Neural cell (in vitro differentiated cells): Measurements from ENCODE around the gene PDIA3. TPM values are rescaled to one million over a fixed set of nuclear protein-coding genes. Genes with fewer than 3 reads are reported as not detected.
"Not testable (repeated sequence)": the region's sequence is repeated elsewhere in the genome, so short reads cannot be mapped to it uniquely, and the experiment has no call there.

Experiments
- H2AFZ ChIP-seq: fragments of 200-600, 300-800 bp; sonication (generic), shearing (Covaris generic); 2 replicates; pipeline ENCODE4 v1.6.0; 2014; ENCODE audit warnings: low read depth, mild to moderate bottlenecking, antibody characterized with exemption, low read length, moderate library complexity
- H3F3A ChIP-seq: fragments of 200-600 bp; shearing (Covaris generic); 2 replicates; pipeline ENCODE4 v1.6.1; 2016; ENCODE audit warnings: mild to moderate bottlenecking, moderate library complexity, mixed read lengths, antibody characterized with exemption, low read length; ENCODE audit not compliant: insufficient read depth, poor library complexity, severe bottlenecking
- H3K27ac ChIP-seq: fragments of 200-600, 300-800 bp; sonication (generic), shearing (Covaris generic); 2 replicates; pipeline ENCODE4 v1.5.1; 2014; ENCODE audit warnings: mild to moderate bottlenecking, low read length, moderate library complexity
- H3K27me3 ChIP-seq: fragments of 300-800, 200-600 bp; sonication (generic), shearing (Covaris generic); 2 replicates; pipeline ENCODE4 v1.6.0; 2014; ENCODE audit warnings: mild to moderate bottlenecking, low read depth, low read length, moderate library complexity; ENCODE audit not compliant: insufficient read depth
- H3K36me3 ChIP-seq: fragments of 300-800, 200-600 bp; sonication (generic), shearing (Covaris generic); 2 replicates; pipeline ENCODE4 v1.5.1; 2014; ENCODE audit warnings: mild to moderate bottlenecking, antibody characterized with exemption, low read length, moderate library complexity; ENCODE audit not compliant: insufficient read depth
- H3K4me2 ChIP-seq: fragments of 300-800, 200-600 bp; sonication (generic), shearing (Covaris generic); 2 replicates; pipeline ENCODE4 v1.6.0; 2014; ENCODE audit warnings: mild to moderate bottlenecking, low read length
- H3K4me3 ChIP-seq: fragments of 300-800, 200-600 bp; sonication (generic), shearing (Covaris generic); 2 replicates; pipeline ENCODE4 v1.5.1; 2014; ENCODE audit warnings: mild to moderate bottlenecking, low read length, moderate library complexity
- H3K79me2 ChIP-seq: fragments of 200-600 bp; shearing (Covaris generic); replicated peaks from 2 replicates; pipeline ENCODE4 v1.6.0; 2014; ENCODE audit warnings: mild to moderate bottlenecking, low read length, moderate library complexity; ENCODE audit not compliant: insufficient read depth
- H3K9ac ChIP-seq: fragments of 300-800, 200-600 bp; sonication (generic), shearing (Covaris generic); 2 replicates; pipeline ENCODE4 v1.6.1; 2016; ENCODE audit warnings: mild to moderate bottlenecking, low read length, mixed read lengths
- H3K9me2 ChIP-seq: fragments of 200-600 bp; shearing (Covaris generic); 2 replicates; pipeline ENCODE4 v1.6.1; 2016; ENCODE audit warnings: mild to moderate bottlenecking, low read length, mixed read lengths; ENCODE audit not compliant: insufficient read depth
- H3K9me3 ChIP-seq: fragments of 200-600, 300-800 bp; sonication (generic), shearing (Covaris generic); 2 replicates; pipeline ENCODE4 v1.6.1; 2016; ENCODE audit warnings: mild to moderate bottlenecking, mixed run types, low read length, moderate library complexity, mixed read lengths
- H4K20me1 ChIP-seq: fragments of 200-600 bp; shearing (Covaris generic); 2 replicates; pipeline ENCODE4 v1.6.1; 2016; ENCODE audit warnings: mild to moderate bottlenecking, mixed run types; ENCODE audit not compliant: insufficient read depth
- EP300 ChIP-seq: fragments of 450-650 bp; conservative IDR thresholded peaks from 2 replicates; pipeline ENCODE4 v1.6.1; 2014; ENCODE audit warnings: antibody characterized with exemption, mild to moderate bottlenecking, moderate library complexity; ENCODE audit not compliant: poor library complexity, severe bottlenecking
- EZH2 ChIP-seq: fragments of 200-600, 300-800 bp; shearing (Covaris generic), sonication (generic); IDR thresholded peaks from 2 replicates; pipeline ENCODE4 v1.6.1; 2014; ENCODE audit warnings: antibody characterized with exemption, low read length, borderline replicate concordance, mild to moderate bottlenecking; ENCODE audit not compliant: insufficient read depth, poor library complexity, severe bottlenecking
- MXI1 ChIP-seq: fragments of 450-650 bp; conservative IDR thresholded peaks from 2 replicates; pipeline ENCODE4 v1.6.1; 2014; ENCODE audit warnings: antibody characterized with exemption, mild to moderate bottlenecking; ENCODE audit not compliant: poor library complexity, severe bottlenecking
- REST ChIP-seq: IDR thresholded peaks from 2 replicates; pipeline ENCODE4 v1.6.1; 2012; ENCODE audit warnings: borderline replicate concordance
- SMC3 ChIP-seq: fragments of 450-650 bp; conservative IDR thresholded peaks from 2 replicates; pipeline ENCODE4 v1.6.1; 2014; ENCODE audit warnings: antibody characterized with exemption, mild to moderate bottlenecking, moderate library complexity; ENCODE audit not compliant: poor library complexity
- TAF1 ChIP-seq: IDR thresholded peaks from 2 replicates; pipeline ENCODE4 v1.6.1; 2012; ENCODE audit warnings: low read depth
- polyA plus RNA-seq: library from polyadenylated mRNA; depleted of rRNA; stranded (reverse); fragments of >200 nt; gene quantifications from 2 replicates; pipeline ENCODE4 v1.2.3, GENCODE V29; 2014
- TF ChIP-seq, protein P1 (sequence below): fragments of 450-650 bp; IDR thresholded peaks from 2 replicates; pipeline ENCODE4 v1.5.1; 2014; ENCODE audit warnings: antibody characterized with exemption, mild to moderate bottlenecking, moderate library complexity; ENCODE audit not compliant: poor library complexity, severe bottlenecking

PDIA3 gene
- polyA plus RNA-seq, 1 donor from 2014 or later, result 136 TPM

DNA sequence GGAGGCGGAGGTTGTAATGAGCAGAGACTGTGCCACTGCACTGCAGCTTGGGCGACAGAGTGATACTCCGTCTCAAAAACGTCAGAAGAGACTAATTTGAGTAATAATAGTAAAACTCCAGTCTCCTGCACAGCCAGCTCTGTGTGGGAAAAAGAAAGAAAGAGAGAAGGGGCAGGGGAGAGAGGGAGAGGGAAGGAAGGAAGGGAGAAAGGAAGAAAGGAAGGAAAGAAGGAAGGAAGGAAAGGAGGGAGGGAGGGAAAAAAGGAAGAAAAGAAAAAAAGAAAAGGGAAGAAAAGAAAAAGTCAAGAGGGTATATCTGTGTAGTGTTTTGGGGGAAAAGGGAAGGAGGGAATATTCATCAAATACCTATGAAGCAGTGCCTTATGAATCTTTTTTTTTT lies 23.1 kb upstream of the PDIA3 start:
- Histone ChIP-seq H3K4me3 (no peak overlapping the region), H3K9me3 (no peaks in the 10 kb centered on the region), H3F3A (no peaks in the 10 kb centered on the region), H3K27ac (no peak overlapping the region), H3K79me2 (no peaks in the 10 kb centered on the region), H3K36me3 (no peaks in the 10 kb centered on the region), H3K9me2 (no peaks in the 10 kb centered on the region), H3K27me3 (no peaks in the 10 kb centered on the region), H3K4me2 (no peak overlapping the region), H2AFZ (no peak overlapping the region), H3K9ac (no peak overlapping the region), H4K20me1 (no peaks in the 10 kb centered on the region)
- TF ChIP-seq EZH2 (no peak), MXI1 (no peak), SMC3 (no peak), REST (no peak), TAF1 (no peak), EP300 (no peak)
- TF ChIP-seq, protein P1, sequence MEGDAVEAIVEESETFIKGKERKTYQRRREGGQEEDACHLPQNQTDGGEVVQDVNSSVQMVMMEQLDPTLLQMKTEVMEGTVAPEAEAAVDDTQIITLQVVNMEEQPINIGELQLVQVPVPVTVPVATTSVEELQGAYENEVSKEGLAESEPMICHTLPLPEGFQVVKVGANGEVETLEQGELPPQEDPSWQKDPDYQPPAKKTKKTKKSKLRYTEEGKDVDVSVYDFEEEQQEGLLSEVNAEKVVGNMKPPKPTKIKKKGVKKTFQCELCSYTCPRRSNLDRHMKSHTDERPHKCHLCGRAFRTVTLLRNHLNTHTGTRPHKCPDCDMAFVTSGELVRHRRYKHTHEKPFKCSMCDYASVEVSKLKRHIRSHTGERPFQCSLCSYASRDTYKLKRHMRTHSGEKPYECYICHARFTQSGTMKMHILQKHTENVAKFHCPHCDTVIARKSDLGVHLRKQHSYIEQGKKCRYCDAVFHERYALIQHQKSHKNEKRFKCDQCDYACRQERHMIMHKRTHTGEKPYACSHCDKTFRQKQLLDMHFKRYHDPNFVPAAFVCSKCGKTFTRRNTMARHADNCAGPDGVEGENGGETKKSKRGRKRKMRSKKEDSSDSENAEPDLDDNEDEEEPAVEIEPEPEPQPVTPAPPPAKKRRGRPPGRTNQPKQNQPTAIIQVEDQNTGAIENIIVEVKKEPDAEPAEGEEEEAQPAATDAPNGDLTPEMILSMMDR, result no peak

GRCh38 chr15:43726306-43726705 lies 19.9 kb upstream of the PDIA3 start:
- not testable (repeated sequence) for H4K20me1 ChIP-seq, H3K27ac ChIP-seq, H3K27me3 ChIP-seq, H3K9me3 ChIP-seq, H3K36me3 ChIP-seq, H2AFZ ChIP-seq, H3K4me2 ChIP-seq, H3K79me2 ChIP-seq, H3K9ac ChIP-seq, H3K9me2 ChIP-seq, H3F3A ChIP-seq, H3K4me3 ChIP-seq

DNA sequence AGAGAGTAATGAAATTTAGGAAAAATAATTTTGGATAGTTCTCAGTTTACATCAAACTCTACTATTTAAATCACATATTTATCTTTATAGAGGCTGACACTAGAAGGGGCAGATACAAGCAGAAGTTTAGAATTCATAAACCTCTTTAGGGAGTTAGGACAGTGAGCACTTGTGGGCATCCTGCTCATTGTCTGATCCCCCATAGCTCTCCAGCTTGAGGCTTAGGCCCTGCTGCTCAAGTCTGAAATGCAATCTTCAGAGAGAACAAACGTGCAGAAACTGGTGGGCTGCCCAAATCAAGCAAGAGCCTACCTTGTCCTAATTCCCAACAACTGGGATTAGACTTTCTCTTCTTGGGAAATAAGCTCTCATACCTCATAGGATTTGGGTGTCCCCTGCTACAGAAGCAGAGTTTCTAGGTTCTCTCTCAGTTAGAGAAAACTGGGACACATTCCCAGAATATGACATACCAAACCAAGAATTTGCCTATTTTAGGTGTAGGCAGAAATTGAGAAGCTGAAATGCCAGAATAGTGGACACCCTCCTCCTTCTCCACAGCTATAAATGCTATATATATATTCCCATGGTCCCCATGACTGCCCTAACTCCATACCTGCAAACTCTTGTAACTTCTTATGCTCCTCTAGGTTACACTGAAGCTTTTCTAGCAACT lies 18.0 kb upstream of the PDIA3 start:
- not testable (repeated sequence) for H3K36me3 ChIP-seq, H3F3A ChIP-seq, H3K9ac ChIP-seq, H3K27me3 ChIP-seq, H3K4me3 ChIP-seq, H3K79me2 ChIP-seq, H4K20me1 ChIP-seq, H3K9me3 ChIP-seq, H2AFZ ChIP-seq, H3K27ac ChIP-seq, H3K9me2 ChIP-seq, H3K4me2 ChIP-seq
